Vagina (tissue), 2 donors: ENCODE results near the gene PARS2.

Experiments used
- POLR2A ChIP-seq, 2 donors: fragments of 450-650 bp; IDR thresholded peaks; one replicate each; pipeline ENCODE4 v1.6.1; 2017; ENCODE audit warnings: antibody characterized with exemption in 2 of 2, mild to moderate bottlenecking in 2 of 2, moderate library complexity in 2 of 2
- POLR2AphosphoS5 ChIP-seq, 2 donors: sonication (generic); formaldehyde crosslinking; IDR thresholded peaks; one replicate each; pipeline ENCODE4 v1.9.0; 2017; ENCODE audit warnings: antibody characterized with exemption in 2 of 2, mild to moderate bottlenecking in 2 of 2, low read depth in 1 of 2; ENCODE audit not compliant: insufficient read depth in 1 of 2
- TF ChIP-seq, protein P1 (sequence below), 3 experiments: fragments of 450-650 bp in 2 of 3; fragments of 200-600 bp in 1 of 3; sonication (generic) in 1 of 3; IDR thresholded peaks; one replicate each; pipeline ENCODE4 v1.5.1; 2017 to 2019; ENCODE audit warnings: antibody characterized with exemption in 3 of 3, mild to moderate bottlenecking in 2 of 3, moderate library complexity in 2 of 3

GRCh38 chr1:54804471-54805132 is 40.3 kb upstream of the PARS2 start:
- TF ChIP-seq POLR2A (IDR thresholded peaks at IDR 0.05), result no peak
- TF ChIP-seq, protein P1, sequence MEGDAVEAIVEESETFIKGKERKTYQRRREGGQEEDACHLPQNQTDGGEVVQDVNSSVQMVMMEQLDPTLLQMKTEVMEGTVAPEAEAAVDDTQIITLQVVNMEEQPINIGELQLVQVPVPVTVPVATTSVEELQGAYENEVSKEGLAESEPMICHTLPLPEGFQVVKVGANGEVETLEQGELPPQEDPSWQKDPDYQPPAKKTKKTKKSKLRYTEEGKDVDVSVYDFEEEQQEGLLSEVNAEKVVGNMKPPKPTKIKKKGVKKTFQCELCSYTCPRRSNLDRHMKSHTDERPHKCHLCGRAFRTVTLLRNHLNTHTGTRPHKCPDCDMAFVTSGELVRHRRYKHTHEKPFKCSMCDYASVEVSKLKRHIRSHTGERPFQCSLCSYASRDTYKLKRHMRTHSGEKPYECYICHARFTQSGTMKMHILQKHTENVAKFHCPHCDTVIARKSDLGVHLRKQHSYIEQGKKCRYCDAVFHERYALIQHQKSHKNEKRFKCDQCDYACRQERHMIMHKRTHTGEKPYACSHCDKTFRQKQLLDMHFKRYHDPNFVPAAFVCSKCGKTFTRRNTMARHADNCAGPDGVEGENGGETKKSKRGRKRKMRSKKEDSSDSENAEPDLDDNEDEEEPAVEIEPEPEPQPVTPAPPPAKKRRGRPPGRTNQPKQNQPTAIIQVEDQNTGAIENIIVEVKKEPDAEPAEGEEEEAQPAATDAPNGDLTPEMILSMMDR (IDR thresholded peaks at IDR 0.05), result no peak
- no peak for TF ChIP-seq POLR2AphosphoS5 (IDR thresholded peaks at IDR 0.05; ENCODE audit: insufficient read depth in 1 of 2, low read depth in 1 of 2)
